ENCODE measurements around the gene PDGFB.

Gene PDGFB

GRCh38 chr22:39279170-39279850 lies 34.5 kb upstream of the PDGFB start:
- TF ChIP-seq CTCF (IDR thresholded peaks at IDR 0.05; ENCODE audit: control extremely low read depth, extremely low read depth, low read depth, missing control alignments): no peak
- ChIA-PET POLR2A (no interaction called here), CTCF (interaction anchor here (1.2 kb wide), 3 partner anchors 10 to 27 kb away, joined by 3 to 4 read pairs (median 3); no protein-coding TSS in a partner anchor)
- no peak for DNase-seq (ENCODE audit: extremely low spot score)

- CTCF ChIA-PET: interaction anchor here (1.2 to 1.8 kb wide), 2 partner anchors 13 to 22 kb away, joined by 3 to 5 read pairs; no protein-coding TSS in a partner anchor
- POLR2A ChIA-PET: no interaction called here
- TF ChIP-seq CTCF (IDR thresholded peaks at IDR 0.05; ENCODE audit: control extremely low read depth, extremely low read depth, low read depth, missing control alignments): no peak
- DNase-seq (ENCODE audit: extremely low spot score): no peak
These were observed 33.3 kb upstream of the PDGFB start for GRCh38 chr22:39278040-39278439.

GRCh38 chr22:39277142-39277607 lies 32.4 kb upstream of the PDGFB start:
- TF ChIP-seq CTCF (IDR thresholded peaks at IDR 0.05; ENCODE audit: control extremely low read depth, extremely low read depth, low read depth, missing control alignments): no peak
- ChIA-PET CTCF (interaction anchor here (1.2 to 1.8 kb wide), 2 partner anchors 14 to 23 kb away, joined by 3 to 5 read pairs; no protein-coding TSS in a partner anchor), POLR2A (no interaction called here)
- DNase-seq (ENCODE audit: extremely low spot score): no peak

- DNase-seq (ENCODE audit: extremely low spot score): no peak
- TF ChIP-seq CTCF (IDR thresholded peaks at IDR 0.05; ENCODE audit: control extremely low read depth, extremely low read depth, low read depth, missing control alignments): no peak
- POLR2A ChIA-PET: no interaction called here
- CTCF ChIA-PET: interaction anchor here (1.2 to 1.8 kb wide), 2 partner anchors 14 to 24 kb away, joined by 3 to 5 read pairs; no protein-coding TSS in a partner anchor
These were observed 31.8 kb upstream of the PDGFB start for GRCh38 chr22:39276440-39277141.

GRCh38 chr22:39275814-39276439 lies 31.1 kb upstream of the PDGFB start:
- no peak for TF ChIP-seq CTCF (IDR thresholded peaks at IDR 0.05; ENCODE audit: control extremely low read depth, extremely low read depth, low read depth, missing control alignments)
- CTCF ChIA-PET: no interaction called here
- POLR2A ChIA-PET: no interaction called here
- DNase-seq (ENCODE audit: extremely low spot score): no peak
